Measurements from ENCODE around the gene FBLN1. TPM values are rescaled to one million over a fixed set of nuclear protein-coding genes. Genes with fewer than 3 reads are reported as not detected.

Gene FBLN1
- total and polyA plus RNA-seq, 2 of the 8 experiments (the other 6 are each of a cell fraction or from before 2014, with no cell fraction given) = 159 to 168 TPM

DNA sequence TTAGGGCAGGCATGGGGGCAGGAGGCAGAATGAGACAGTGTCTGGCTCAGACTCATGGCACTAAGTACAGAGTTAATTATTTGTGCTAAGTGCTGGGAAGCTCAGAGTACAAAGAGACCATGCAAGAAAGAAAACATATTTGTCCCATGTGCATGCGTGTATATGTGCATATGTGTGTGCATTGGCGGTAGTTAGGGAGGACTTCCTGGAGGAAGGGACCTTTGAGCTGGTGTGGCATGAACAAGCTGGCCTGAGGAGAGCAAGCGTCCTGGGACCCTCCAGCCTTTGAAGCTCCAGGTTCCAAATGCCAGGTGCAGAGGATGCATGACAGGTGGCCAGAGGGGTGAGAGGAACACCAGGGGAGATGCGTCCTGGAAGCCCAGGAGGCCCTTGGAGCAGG, 6.1 kb downstream of the FBLN1 start:
- Histone ChIP-seq H3K79me1 (ENCODE audit: low read depth, low read length) (peaks cover 29% of the 10 kb centered on the region), H2AK5ac (ENCODE audit: low read depth, low read length) (no peak overlapping the region), H2BK15ac (ENCODE audit: low read length) (no peak overlapping the region), H2BK20ac (ENCODE audit: low read length) (no peak overlapping the region), H4K20me1 (replicated peaks in 1 of 2; ENCODE audit: control insufficient read depth in 1 of 2, insufficient read depth in 2 of 2, low read length in 2 of 2) (peaks cover 3 to 25% of the 10 kb centered on the region in 2 experiments), H3K79me2 (ENCODE audit: control insufficient read depth in 1 of 2, insufficient read depth in 2 of 2, low read length in 2 of 2) (peaks cover 15 to 78% of the 10 kb centered on the region in 2 experiments), H3K9me3 (ENCODE audit: insufficient read depth in 2 of 2, low read depth in 1 of 2, low read length in 1 of 2) (no peaks in the 10 kb centered on the region), H3K4me2 (ENCODE audit: insufficient read depth in 1 of 2, low read depth in 2 of 2, low read length in 2 of 2) (no peak overlapping the region), H4K91ac (replicated peaks; ENCODE audit: insufficient read length, low read length) (no peak overlapping the region), H3K27me3 (replicated peaks in 1 of 4; ENCODE audit: control insufficient read depth in 3 of 4, extremely low read depth in 1 of 4, insufficient read depth in 3 of 4, low read length in 3 of 4) (no peaks in the 10 kb centered on the region), H3K18ac (ENCODE audit: extremely low read depth, low read length) (no peak overlapping the region), H2BK5ac (ENCODE audit: low read depth, low read length) (no peak overlapping the region), H3K36me3 (ENCODE audit: control insufficient read depth in 2 of 4, insufficient read depth in 4 of 4, low read length in 3 of 4) (peaks cover 0 to 5% (median 0%) of the 10 kb centered on the region in 4 experiments; a peak in 2 of 8 replicates), H3K9ac (replicated peaks in 1 of 4; ENCODE audit: extremely low read depth in 1 of 4, low read depth in 3 of 4, low read length in 3 of 4) (no peak overlapping the region; a peak in 1 of 7 replicates), H3K4ac (replicated peaks; ENCODE audit: insufficient read length, low read depth, low read length) (no peak overlapping the region), H3K4me1 (replicated peaks in 1 of 4; ENCODE audit: control insufficient read depth in 3 of 4, insufficient read depth in 4 of 4, low read length in 3 of 4) (peaks cover 8 to 28% (median 16%) of the 10 kb centered on the region in 4 experiments), H2BK12ac (ENCODE audit: low read depth, low read length) (no peak overlapping the region), H4K5ac (ENCODE audit: insufficient read length, low read depth, low read length) (no peak overlapping the region), H3K27ac (ENCODE audit: low read depth, low read length) (no peak overlapping the region), H3K23ac (ENCODE audit: insufficient read length) (no peak overlapping the region), H3K14ac (ENCODE audit: insufficient read length) (no peak overlapping the region), H4K8ac (ENCODE audit: extremely low read depth, insufficient read depth, low read length) (no peak overlapping the region), H2BK120ac (replicated peaks; ENCODE audit: low read depth, low read length) (no peak overlapping the region), H3K56ac (replicated peaks; ENCODE audit: insufficient read length, low read depth, low read length) (no peak overlapping the region), H3K23me2 (ENCODE audit: low read depth, low read length) (peaks cover 6% of the 10 kb centered on the region; the same call in 1 of the 2 replicates), H3K4me3 (ENCODE audit: extremely low read depth in 1 of 4, insufficient read depth in 2 of 4, low read depth in 3 of 4, low read length in 4 of 4) (no peak overlapping the region), H2AFZ (ENCODE audit: low read length) (no peak overlapping the region)
- WGBS, 2 experiments (ENCODE audit: extremely low coverage in 1 of 2, insufficient coverage in 1 of 2, insufficient read length in 1 of 2, insufficient replicate concordance in 2 of 2, low coverage in 1 of 2, low lambda C conversion rate in 2 of 2, missing lambda C conversion rate in 1 of 2) = 84% methylated on average over 4 of the region's 4 CpGs; no CpG with 5 or more reads in 1 of the 2 experiments
- CTCF ChIA-PET (ENCODE audit: partially characterized antibody) = interaction anchor here (1.1 to 1.3 kb wide), 3 partner anchors 30 to 67 kb away, joined by 3 to 5 read pairs (median 4); no protein-coding TSS in a partner anchor
- FAIRE-seq (no peak), DNase-seq (ENCODE audit: low read depth in 1 of 2, low spot score in 2 of 2) (no peak)
- POLR2A ChIA-PET (ENCODE audit: partially characterized antibody) = interaction anchor here (0.7 to 1.0 kb wide), 3 partner anchors 9 to 37 kb away, joined by 3 read pairs; no protein-coding TSS in a partner anchor
- TF ChIP-seq TAF7 (optimal IDR thresholded peaks at IDR 0.05; ENCODE audit: borderline replicate concordance, low read depth, low read length) = no peak
- TF ChIP-seq SAP30 (IDR thresholded peaks at IDR 0.05; ENCODE audit: insufficient read depth, insufficient replicate concordance, low read length) = no peak
- TF ChIP-seq EZH2 (IDR thresholded peaks at IDR 0.05; ENCODE audit: low read depth, low read length, severe bottlenecking) = no peak
- no peak for TF ChIP-seq BCL11A (IDR thresholded peaks at IDR 0.05; ENCODE audit: low read depth in 2 of 2, low read length in 2 of 2)
- TF ChIP-seq JUN (IDR thresholded peaks at IDR 0.05; ENCODE audit: low read depth, low read length) = no peak
- no peak for TF ChIP-seq SUZ12 (IDR thresholded peaks at IDR 0.05; ENCODE audit: low read length)
- no peak for TF ChIP-seq SRF (IDR thresholded peaks at IDR 0.05; ENCODE audit: low read depth, low read length)
- TF ChIP-seq TAF1 (IDR thresholded peaks at IDR 0.05; ENCODE audit: low read depth, low read length) = no peak
- TF ChIP-seq GABPA (IDR thresholded peaks at IDR 0.05; ENCODE audit: borderline replicate concordance, insufficient read depth, low read length) = no peak
- TF ChIP-seq CTBP2 (IDR thresholded peaks at IDR 0.05; ENCODE audit: borderline replicate concordance, insufficient read depth, insufficient read length, low read length) = no peak
- TF ChIP-seq SIN3A (conservative IDR thresholded peaks at IDR 0.05 in 1 of 2, IDR thresholded peaks at IDR 0.05 in 1 of 2; ENCODE audit: low read depth in 1 of 2, low read length in 2 of 2) = no peak

All from H1 (cell line).